ENCODE results near the gene GNAQ.

Gene GNAQ

DNA sequence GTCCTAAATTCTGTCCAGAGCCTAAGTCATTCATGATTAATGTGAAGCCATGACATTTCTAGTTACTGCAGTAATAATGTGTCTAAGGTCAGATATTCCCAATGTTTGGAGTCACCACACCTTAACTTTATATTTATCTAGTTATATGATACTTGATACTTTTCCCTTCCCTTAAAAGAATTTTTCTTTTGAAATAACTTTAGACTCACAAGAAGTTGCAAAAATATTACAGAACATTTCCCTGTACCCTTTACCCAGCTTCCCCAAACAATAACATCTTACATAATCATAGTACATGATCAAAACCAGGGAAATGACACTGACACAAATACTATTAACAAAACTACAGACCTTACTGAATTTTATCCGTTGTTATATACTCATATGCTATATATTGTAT is 233.5 kb downstream of the GNAQ start:
- no peak for TF ChIP-seq NFIC (IDR thresholded peaks at IDR 0.05)
- TF ChIP-seq CEBPB (IDR thresholded peaks at IDR 0.05): no peak

DNA sequence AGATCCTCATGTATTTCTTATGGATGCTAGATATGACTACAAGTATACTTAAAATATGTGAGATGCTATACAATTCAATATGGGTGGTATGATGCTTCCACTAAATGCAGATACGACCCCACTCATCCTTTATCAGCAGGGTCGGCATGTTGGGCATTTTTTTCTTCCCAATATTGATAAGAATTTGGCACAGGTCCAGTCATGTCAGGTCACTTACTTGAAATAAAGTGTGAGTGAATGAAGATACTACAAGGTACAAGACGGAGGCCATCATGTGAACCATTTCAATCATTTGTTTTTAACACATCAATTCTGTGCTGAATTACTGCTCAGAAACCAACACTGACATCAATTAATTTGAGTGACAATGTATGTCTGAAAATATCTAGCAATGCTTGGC is 236.6 kb downstream of the GNAQ start:
- TF ChIP-seq CEBPB (IDR thresholded peaks at IDR 0.05) (no peak), ZBTB7A (IDR thresholded peaks at IDR 0.05; ENCODE audit: low read depth) (no peak), RAD21 (IDR thresholded peaks at IDR 0.05; ENCODE audit: low read depth) (no peak), NFIC (IDR thresholded peaks at IDR 0.05) (no peak), YY1 (IDR thresholded peaks at IDR 0.05; ENCODE audit: low read depth) (no peak), TCF12 (IDR thresholded peaks at IDR 0.05; ENCODE audit: low read depth) (no peak), CREB1 (IDR thresholded peaks at IDR 0.05; ENCODE audit: low read depth) (no peak), EGR1 (IDR thresholded peaks at IDR 0.05) (no peak), TAF1 (IDR thresholded peaks at IDR 0.05; ENCODE audit: low read depth) (no peak), EP300 (IDR thresholded peaks at IDR 0.05; ENCODE audit: borderline replicate concordance) (no peak), FOXM1 (IDR thresholded peaks at IDR 0.05; ENCODE audit: borderline replicate concordance, low read depth) (no peak), TEAD4 (IDR thresholded peaks at IDR 0.05) (no peak)
- TF ChIP-seq, protein P1, sequence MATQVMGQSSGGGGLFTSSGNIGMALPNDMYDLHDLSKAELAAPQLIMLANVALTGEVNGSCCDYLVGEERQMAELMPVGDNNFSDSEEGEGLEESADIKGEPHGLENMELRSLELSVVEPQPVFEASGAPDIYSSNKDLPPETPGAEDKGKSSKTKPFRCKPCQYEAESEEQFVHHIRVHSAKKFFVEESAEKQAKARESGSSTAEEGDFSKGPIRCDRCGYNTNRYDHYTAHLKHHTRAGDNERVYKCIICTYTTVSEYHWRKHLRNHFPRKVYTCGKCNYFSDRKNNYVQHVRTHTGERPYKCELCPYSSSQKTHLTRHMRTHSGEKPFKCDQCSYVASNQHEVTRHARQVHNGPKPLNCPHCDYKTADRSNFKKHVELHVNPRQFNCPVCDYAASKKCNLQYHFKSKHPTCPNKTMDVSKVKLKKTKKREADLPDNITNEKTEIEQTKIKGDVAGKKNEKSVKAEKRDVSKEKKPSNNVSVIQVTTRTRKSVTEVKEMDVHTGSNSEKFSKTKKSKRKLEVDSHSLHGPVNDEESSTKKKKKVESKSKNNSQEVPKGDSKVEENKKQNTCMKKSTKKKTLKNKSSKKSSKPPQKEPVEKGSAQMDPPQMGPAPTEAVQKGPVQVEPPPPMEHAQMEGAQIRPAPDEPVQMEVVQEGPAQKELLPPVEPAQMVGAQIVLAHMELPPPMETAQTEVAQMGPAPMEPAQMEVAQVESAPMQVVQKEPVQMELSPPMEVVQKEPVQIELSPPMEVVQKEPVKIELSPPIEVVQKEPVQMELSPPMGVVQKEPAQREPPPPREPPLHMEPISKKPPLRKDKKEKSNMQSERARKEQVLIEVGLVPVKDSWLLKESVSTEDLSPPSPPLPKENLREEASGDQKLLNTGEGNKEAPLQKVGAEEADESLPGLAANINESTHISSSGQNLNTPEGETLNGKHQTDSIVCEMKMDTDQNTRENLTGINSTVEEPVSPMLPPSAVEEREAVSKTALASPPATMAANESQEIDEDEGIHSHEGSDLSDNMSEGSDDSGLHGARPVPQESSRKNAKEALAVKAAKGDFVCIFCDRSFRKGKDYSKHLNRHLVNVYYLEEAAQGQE (IDR thresholded peaks at IDR 0.05; ENCODE audit: low read depth): no peak
- TF ChIP-seq, protein P2, sequence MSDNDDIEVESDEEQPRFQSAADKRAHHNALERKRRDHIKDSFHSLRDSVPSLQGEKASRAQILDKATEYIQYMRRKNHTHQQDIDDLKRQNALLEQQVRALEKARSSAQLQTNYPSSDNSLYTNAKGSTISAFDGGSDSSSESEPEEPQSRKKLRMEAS (IDR thresholded peaks at IDR 0.05): no peak
- TF ChIP-seq, protein P3, sequence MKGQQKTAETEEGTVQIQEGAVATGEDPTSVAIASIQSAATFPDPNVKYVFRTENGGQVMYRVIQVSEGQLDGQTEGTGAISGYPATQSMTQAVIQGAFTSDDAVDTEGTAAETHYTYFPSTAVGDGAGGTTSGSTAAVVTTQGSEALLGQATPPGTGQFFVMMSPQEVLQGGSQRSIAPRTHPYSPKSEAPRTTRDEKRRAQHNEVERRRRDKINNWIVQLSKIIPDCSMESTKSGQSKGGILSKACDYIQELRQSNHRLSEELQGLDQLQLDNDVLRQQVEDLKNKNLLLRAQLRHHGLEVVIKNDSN (IDR thresholded peaks at IDR 0.05): no peak

DNA sequence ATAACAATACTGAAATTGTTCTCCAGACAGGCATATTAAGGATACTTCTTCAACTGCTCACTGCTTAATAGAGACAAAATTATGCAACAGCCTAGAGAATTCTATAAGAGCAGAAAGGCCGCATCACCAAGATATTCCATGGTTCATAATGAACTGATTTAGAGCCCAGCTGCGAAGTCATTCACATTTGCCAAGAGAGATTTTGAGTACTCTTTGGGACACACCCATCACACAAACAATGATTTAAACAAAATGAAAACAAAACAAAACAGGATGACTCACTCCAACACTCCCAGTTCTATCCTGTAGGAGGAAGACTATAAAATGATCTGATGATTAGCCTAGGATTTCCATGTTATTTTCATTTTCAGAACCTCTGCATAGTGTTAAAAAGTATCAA is 237.8 kb downstream of the GNAQ start:
- TF ChIP-seq TAF1 (IDR thresholded peaks at IDR 0.05; ENCODE audit: low read depth): no peak

DNA sequence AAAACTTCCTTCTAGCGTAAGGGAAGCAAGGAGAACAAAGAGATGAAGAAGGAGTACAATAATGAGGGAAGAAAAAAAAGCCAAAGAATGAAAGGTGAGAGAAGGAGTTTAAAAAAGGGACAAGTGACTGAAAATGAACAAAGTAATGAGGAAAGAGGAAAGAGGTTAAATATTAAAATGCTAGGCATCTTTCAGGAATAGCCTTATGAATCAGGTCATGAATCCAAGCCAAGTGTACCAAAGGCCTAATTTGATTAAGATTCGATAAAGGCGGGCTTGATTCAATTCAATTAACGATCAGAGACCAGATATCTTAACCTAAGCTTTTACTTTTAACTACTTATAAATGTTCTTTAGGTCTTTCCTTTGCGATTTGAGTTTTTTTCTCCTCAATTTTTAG is 241.7 kb downstream of the GNAQ start:
- TF ChIP-seq EGR1 (IDR thresholded peaks at IDR 0.05) (no peak), FOXM1 (IDR thresholded peaks at IDR 0.05; ENCODE audit: borderline replicate concordance, low read depth) (no peak), RAD21 (IDR thresholded peaks at IDR 0.05; ENCODE audit: low read depth) (no peak), ZBTB7A (IDR thresholded peaks at IDR 0.05; ENCODE audit: low read depth) (no peak), CEBPB (IDR thresholded peaks at IDR 0.05) (no peak), TAF1 (IDR thresholded peaks at IDR 0.05; ENCODE audit: low read depth) (no peak), TEAD4 (IDR thresholded peaks at IDR 0.05) (no peak), CREB1 (IDR thresholded peaks at IDR 0.05; ENCODE audit: low read depth) (no peak), TCF12 (IDR thresholded peaks at IDR 0.05; ENCODE audit: low read depth) (no peak), EP300 (IDR thresholded peaks at IDR 0.05; ENCODE audit: borderline replicate concordance) (no peak), YY1 (IDR thresholded peaks at IDR 0.05; ENCODE audit: low read depth) (no peak), NFIC (IDR thresholded peaks at IDR 0.05) (no peak)
- TF ChIP-seq, protein P1 (IDR thresholded peaks at IDR 0.05; ENCODE audit: low read depth): no peak
- TF ChIP-seq, protein P2 (IDR thresholded peaks at IDR 0.05): no peak
- TF ChIP-seq, protein P3 (IDR thresholded peaks at IDR 0.05): no peak

DNA sequence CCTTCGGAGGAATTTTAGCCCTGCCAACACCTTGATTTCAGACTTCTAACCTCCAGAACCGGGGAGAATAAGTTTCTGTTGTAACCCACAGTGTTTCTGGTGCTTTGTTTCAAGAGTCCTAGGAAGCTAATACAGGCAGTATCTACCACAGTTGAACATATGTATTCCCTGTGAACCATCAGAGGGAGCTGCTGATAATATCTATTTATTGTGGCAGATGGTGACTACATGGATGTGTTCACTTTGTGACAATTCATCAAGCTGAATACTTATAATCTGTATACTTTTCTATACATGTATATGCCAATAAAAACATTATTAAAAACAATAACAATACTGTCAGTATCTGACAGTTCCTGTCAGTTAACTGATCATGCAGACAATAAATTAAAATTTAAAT is 246.3 kb downstream of the GNAQ start:
- no peak for TF ChIP-seq YY1 (IDR thresholded peaks at IDR 0.05; ENCODE audit: low read depth)
- no peak for TF ChIP-seq TAF1 (IDR thresholded peaks at IDR 0.05; ENCODE audit: low read depth)
- no peak for TF ChIP-seq EGR1 (IDR thresholded peaks at IDR 0.05)
- TF ChIP-seq, protein P1 (IDR thresholded peaks at IDR 0.05; ENCODE audit: low read depth): no peak
- no peak for TF ChIP-seq RAD21 (IDR thresholded peaks at IDR 0.05; ENCODE audit: low read depth)
- TF ChIP-seq FOXM1 (IDR thresholded peaks at IDR 0.05; ENCODE audit: borderline replicate concordance, low read depth): no peak
- TF ChIP-seq, protein P3 (IDR thresholded peaks at IDR 0.05): no peak
- no peak for TF ChIP-seq EP300 (IDR thresholded peaks at IDR 0.05; ENCODE audit: borderline replicate concordance)
- TF ChIP-seq CEBPB (IDR thresholded peaks at IDR 0.05): no peak
- TF ChIP-seq, protein P2 (IDR thresholded peaks at IDR 0.05): no peak
- TF ChIP-seq CREB1 (IDR thresholded peaks at IDR 0.05; ENCODE audit: low read depth): no peak
- no peak for TF ChIP-seq TEAD4 (IDR thresholded peaks at IDR 0.05)

Data from Ishikawa (cell line).